ENCODE measurements around the gene ATAD5.
"Not testable (repeated sequence)": the region's sequence is repeated elsewhere in the genome, so short reads cannot be mapped to it uniquely, and the experiment has no call there.

The ATAD5 gene

GRCh38 chr17:30831663-30832437, at the start of gene ATAD5:
ATAD5 (plus strand) TSS chr17:30831966; CDS start chr17:30832348, 382 bp downstream.
- peak; percentile 77 for DNase-seq (ENCODE audit: low read depth)

- DNase-seq (ENCODE audit: low read depth), result no peak
Measured at GRCh38 chr17:30782206-30782605, 49.6 kb upstream of the ATAD5 start.

GRCh38 chr17:30788918-30789317, 42.8 kb upstream of the ATAD5 start:
- DNase-seq (ENCODE audit: low read depth), result no peak

GRCh38 chr17:30790279-30790678, 41.5 kb upstream of the ATAD5 start:
- no peak for DNase-seq (ENCODE audit: low read depth)

- no peak for DNase-seq (ENCODE audit: low read depth)
Measured at GRCh38 chr17:30793282-30793977, 38.3 kb upstream of the ATAD5 start.

- DNase-seq (ENCODE audit: low read depth), result no peak
Measured at GRCh38 chr17:30794372-30794771, 37.4 kb upstream of the ATAD5 start.

GRCh38 chr17:30796016-30796415, 35.8 kb upstream of the ATAD5 start:
- no peak for DNase-seq (ENCODE audit: low read depth)

GRCh38 chr17:30801671-30802070, 30.1 kb upstream of the ATAD5 start:
- DNase-seq (ENCODE audit: low read depth), result no peak

- DNase-seq (ENCODE audit: low read depth), result no peak
Measured at GRCh38 chr17:30805944-30806456, 25.8 kb upstream of the ATAD5 start.

- no peak for DNase-seq (ENCODE audit: low read depth)
Measured at GRCh38 chr17:30807896-30808295, 23.9 kb upstream of the ATAD5 start.

GRCh38 chr17:30808785-30809286, 22.9 kb upstream of the ATAD5 start:
- no peak for DNase-seq (ENCODE audit: low read depth)

GRCh38 chr17:30809867-30810266, 21.9 kb upstream of the ATAD5 start:
- DNase-seq (ENCODE audit: low read depth), result no peak

GRCh38 chr17:30812218-30813177, 19.3 kb upstream of the ATAD5 start:
- no peak for DNase-seq (ENCODE audit: low read depth)

GRCh38 chr17:30814236-30814635, 17.5 kb upstream of the ATAD5 start:
- DNase-seq (ENCODE audit: low read depth), result not testable (repeated sequence)

- not testable (repeated sequence) for DNase-seq (ENCODE audit: low read depth)
Measured at GRCh38 chr17:30814860-30815259, 16.9 kb upstream of the ATAD5 start.

- no peak for DNase-seq (ENCODE audit: low read depth)
Measured at GRCh38 chr17:30816165-30816564, 15.6 kb upstream of the ATAD5 start.

- no peak for DNase-seq (ENCODE audit: low read depth)
Measured at GRCh38 chr17:30819971-30820705, 11.6 kb upstream of the ATAD5 start.

GRCh38 chr17:30821871-30822723, 9.7 kb upstream of the ATAD5 start:
- DNase-seq (ENCODE audit: low read depth), result no peak

- not testable (repeated sequence) for DNase-seq (ENCODE audit: low read depth)
Measured at GRCh38 chr17:30822919-30823318, 8.8 kb upstream of the ATAD5 start.

- peak; percentile 34 for DNase-seq (ENCODE audit: low read depth)
Measured at GRCh38 chr17:30823421-30823820, 8.3 kb upstream of the ATAD5 start.

Data from CMK (cell line).